ENCODE results near the gene TEAD1.

The TEAD1 gene

DNA sequence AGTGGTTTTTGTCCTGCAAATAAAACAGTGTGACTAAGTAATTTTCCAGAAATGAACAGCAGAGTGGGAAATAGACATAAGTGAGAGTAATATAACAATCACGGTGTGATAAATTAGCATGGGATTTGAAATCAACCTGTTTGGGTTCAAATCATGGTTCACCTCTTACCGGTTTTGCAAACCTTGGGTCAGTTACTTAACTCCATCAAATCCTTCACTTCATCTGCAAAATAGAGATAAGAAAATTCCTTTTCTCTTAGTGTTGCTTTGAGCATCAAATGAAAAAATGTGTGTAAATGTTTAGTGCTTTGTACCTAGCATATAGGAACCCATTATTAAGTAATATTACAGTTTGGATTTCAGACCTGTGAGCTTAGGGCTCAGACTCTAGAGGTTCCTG, 152.2 kb downstream of the TEAD1 start:
- ChIA-PET CTCF (no interaction called here), POLR2A (ENCODE audit: low non-redundant PET) (no interaction called here)
- TF ChIP-seq CTCF (conservative IDR thresholded peaks at IDR 0.05; ENCODE audit: low read depth): no peak
- H3K27ac ChIP-seq: no peak overlapping the region
- no peak for DNase-seq (ENCODE audit: low spot score)

GRCh38 chr11:12827369-12827768, 153.1 kb downstream of the TEAD1 start:
- CTCF ChIA-PET: interaction anchor here (0.5 to 1.2 kb wide), 3 partner anchors 41 to 332 kb away, joined by 3 to 4 read pairs (median 3); no protein-coding TSS in a partner anchor
- TF ChIP-seq CTCF (conservative IDR thresholded peaks at IDR 0.05; ENCODE audit: low read depth): no peak
- no peak for DNase-seq (ENCODE audit: low spot score)
- POLR2A ChIA-PET (ENCODE audit: low non-redundant PET): no interaction called here
- H3K27ac ChIP-seq: peak overlapping the region; percentile 94; the same call in 1 of the 2 replicates

- POLR2A ChIA-PET (ENCODE audit: low non-redundant PET): interaction anchor here (0.6 to 0.7 kb wide), 2 partner anchors 42 to 85 kb away, joined by 3 to 4 read pairs; no protein-coding TSS in a partner anchor
- peak; percentile 36 for DNase-seq (ENCODE audit: low spot score)
- CTCF ChIA-PET: interaction anchor here (0.5 to 1.2 kb wide), 7 partner anchors 40 to 497 kb away, joined by 3 to 5 read pairs (median 3); no protein-coding TSS in a partner anchor
- peak overlapping the region; percentile 94 for H3K27ac ChIP-seq
- TF ChIP-seq CTCF (conservative IDR thresholded peaks at IDR 0.05; ENCODE audit: low read depth): no peak
These were observed 153.9 kb downstream of the TEAD1 start for GRCh38 chr11:12827929-12828812.

DNA sequence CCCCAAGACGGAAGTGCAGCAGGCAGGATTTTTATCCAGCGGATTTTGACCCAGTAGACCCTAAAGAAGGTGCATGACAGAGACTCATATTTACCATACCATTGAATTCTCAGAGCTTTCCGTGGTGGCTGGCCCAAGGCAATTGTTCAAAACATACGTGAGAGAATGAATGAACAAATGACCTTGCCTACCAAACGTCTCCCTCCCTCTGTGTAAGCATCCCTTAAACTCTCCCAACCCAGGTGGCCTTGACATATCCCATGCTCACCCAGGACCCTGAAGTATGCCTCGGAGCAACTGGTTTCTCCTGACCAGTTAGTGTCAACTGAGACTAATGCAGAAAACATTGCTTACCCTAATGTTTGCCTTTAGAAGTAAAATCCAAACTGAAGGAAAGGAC, 154.9 kb downstream of the TEAD1 start:
- POLR2A ChIA-PET (ENCODE audit: low non-redundant PET): no interaction called here
- CTCF ChIA-PET: no interaction called here
- no peak for DNase-seq (ENCODE audit: low spot score)
- no peak for TF ChIP-seq CTCF (conservative IDR thresholded peaks at IDR 0.05; ENCODE audit: low read depth)
- H3K27ac ChIP-seq: peak overlapping the region; percentile 50; the same call in 1 of the 2 replicates

DNA sequence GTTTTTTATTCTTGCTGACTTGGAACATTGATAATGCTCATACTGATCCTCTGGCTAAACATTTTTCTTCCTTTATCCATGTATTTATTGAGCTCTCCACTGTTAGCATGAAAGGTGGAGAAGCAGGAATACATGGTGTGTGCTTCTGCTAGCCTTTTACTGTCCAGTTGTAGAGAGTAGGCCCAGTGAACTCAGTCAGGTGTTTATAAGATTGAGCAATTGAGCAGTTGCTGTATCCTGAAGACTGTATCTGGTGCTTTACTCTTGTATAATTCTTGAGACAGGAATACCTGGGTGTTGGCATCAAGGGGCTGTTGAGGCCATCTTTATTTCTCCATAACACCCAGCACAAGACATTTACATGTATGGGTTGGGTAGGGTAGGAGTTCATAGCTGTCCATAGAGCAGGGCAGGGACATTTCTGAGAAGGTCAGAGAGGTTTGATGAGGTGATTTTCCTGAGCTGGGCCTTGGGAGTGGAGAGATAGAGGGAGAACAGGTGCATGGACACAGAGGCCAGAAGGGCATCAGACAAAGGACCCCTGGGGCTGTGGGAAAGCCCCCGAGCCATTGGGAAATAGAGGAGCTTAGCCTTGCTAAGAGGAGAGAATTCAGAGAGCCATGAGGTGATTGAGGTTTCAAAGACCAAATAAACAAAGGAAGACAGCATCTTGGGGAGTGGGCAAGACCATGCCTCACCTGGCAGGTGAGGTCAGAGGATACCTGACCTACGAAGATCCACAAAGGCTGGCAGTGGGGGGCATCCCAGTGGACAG, 155.5 kb downstream of the TEAD1 start:
- ChIA-PET POLR2A (ENCODE audit: low non-redundant PET) (no interaction called here), CTCF (interaction anchor here (0.7 kb wide), 1 partner anchor 14 kb away, joined by 3 read pairs; no protein-coding TSS in a partner anchor)
- H3K27ac ChIP-seq: no peak overlapping the region

More for the DNA sequence above, 155.5 kb downstream of the TEAD1 start:
- DNase-seq (ENCODE audit: low spot score): no peak
- no peak for TF ChIP-seq CTCF (conservative IDR thresholded peaks at IDR 0.05; ENCODE audit: low read depth)

Data from RWPE1 (cell line).